WTC11 (cell line): ENCODE results near the gene PRKN. TPM values are rescaled to one million over a fixed set of nuclear protein-coding genes. Genes with fewer than 3 reads are reported as not detected.

Experiments
- ATAC-seq: fragments of 200-7000 bp; cut with Tn5 transposase; 2 replicates; pipeline ENCODE4 v1.10.0; 2021; ENCODE audit warnings: mild to moderate bottlenecking, moderate library complexity
- CTCF ChIA-PET: fragments of 300-600 bp; sonication (Branson Sonifier 250); formaldehyde crosslinking; loops from one replicate; lab custom pipeline; 2021; ENCODE audit warnings: antibody characterized with exemption; lab: Charles Lee
- POLR2A ChIA-PET: fragments of 350-600 bp; sonication (Branson Sonifier 250); formaldehyde crosslinking; loops from one replicate; lab custom pipeline; 2021; ENCODE audit warnings: antibody characterized with exemption; lab: Charles Lee
- DNase-seq: peaks from one replicate; pipeline ENCODE4 v3.0.0; 2021; ENCODE audit warnings: low spot score
- H3K27ac Mint-ChIP-seq: 2 replicates; pipeline ENCODE4 v1.8.0; 2021; ENCODE audit warnings: mixed read lengths
- H3K27me3 Mint-ChIP-seq: 2 replicates; pipeline ENCODE4 v1.8.0; 2021; ENCODE audit warnings: low read depth, mild to moderate bottlenecking, moderate library complexity, mixed read lengths
- H3K36me3 Mint-ChIP-seq: 2 replicates; pipeline ENCODE4 v1.8.0; 2021; ENCODE audit warnings: mixed read lengths
- H3K4me1 Mint-ChIP-seq: 2 replicates; pipeline ENCODE4 v1.8.0; 2022; ENCODE audit warnings: mixed read lengths
- H3K4me3 Mint-ChIP-seq: 2 replicates; pipeline ENCODE4 v1.8.0; 2021; ENCODE audit warnings: mild to moderate bottlenecking, moderate library complexity, mixed read lengths
- H3K9me3 Mint-ChIP-seq: 2 replicates; pipeline ENCODE4 v1.8.0; 2021; ENCODE audit warnings: mixed read lengths
- CBFB ChIP-seq: sonication (generic); formaldehyde crosslinking; IDR thresholded peaks from 2 replicates; pipeline ENCODE4 v1.8.1; 2022; ENCODE audit warnings: mild to moderate bottlenecking, low read depth, missing genetic modification reagents
- ETV6 ChIP-seq: sonication (generic); formaldehyde crosslinking; IDR thresholded peaks from 2 replicates; pipeline ENCODE4 v1.8.1; 2022; ENCODE audit warnings: mild to moderate bottlenecking, missing genetic modification reagents
- GRHL2 ChIP-seq: fragments of 250-450 bp; sonication (Bioruptor Pico); IDR thresholded peaks from 2 replicates; pipeline ENCODE4 v1.8.0; 2022; ENCODE audit warnings: mild to moderate bottlenecking, moderate library complexity; ENCODE audit not compliant: insufficient replicate concordance, severe bottlenecking
- HMGA2 ChIP-seq: fragments of 250-450 bp; sonication (Bioruptor Pico); IDR thresholded peaks from 2 replicates; pipeline ENCODE4 v1.4.0; 2021; ENCODE audit warnings: mild to moderate bottlenecking, moderate library complexity
- JAZF1 ChIP-seq: fragments of 250-450 bp; sonication (Bioruptor Pico); IDR thresholded peaks from 2 replicates; pipeline ENCODE4 v1.9.0; 2021; ENCODE audit warnings: moderate library complexity, mild to moderate bottlenecking, inconsistent platforms
- NR3C1 ChIP-seq: sonication (generic); formaldehyde crosslinking; conservative IDR thresholded peaks from 2 replicates; pipeline ENCODE4 v1.8.1; 2023; ENCODE audit warnings: low read depth, mild to moderate bottlenecking, missing genetic modification reagents
- PRRX2 ChIP-seq: fragments of 250-450 bp; sonication (Bioruptor Pico); IDR thresholded peaks from 2 replicates; pipeline ENCODE4 v1.8.0; 2021; ENCODE audit warnings: mild to moderate bottlenecking
- SMAD4 ChIP-seq: sonication (generic); formaldehyde crosslinking; IDR thresholded peaks from 2 replicates; pipeline ENCODE4 v1.8.0; 2022; ENCODE audit warnings: mild to moderate bottlenecking, missing genetic modification reagents
- USF1 ChIP-seq: sonication (generic); formaldehyde crosslinking; IDR thresholded peaks from 2 replicates; pipeline ENCODE4 v1.8.0; 2022; ENCODE audit warnings: mild to moderate bottlenecking, missing genetic modification reagents
- USF2 ChIP-seq: sonication (generic); formaldehyde crosslinking; IDR thresholded peaks from 2 replicates; pipeline ENCODE4 v1.8.1; 2023; ENCODE audit warnings: mild to moderate bottlenecking, missing genetic modification reagents, moderate library complexity
- ZBTB21 ChIP-seq: sonication (generic); formaldehyde crosslinking; IDR thresholded peaks from 2 replicates; pipeline ENCODE4 v1.8.1; 2023; ENCODE audit warnings: mild to moderate bottlenecking, missing genetic modification reagents, borderline replicate concordance
- ZNF138 ChIP-seq: sonication (generic); formaldehyde crosslinking; conservative IDR thresholded peaks from 2 replicates; pipeline ENCODE4 v1.8.1; 2022; ENCODE audit warnings: mild to moderate bottlenecking, moderate library complexity, missing genetic modification reagents
- ZNF396 ChIP-seq: fragments of 250-450 bp; sonication (Bioruptor Pico); IDR thresholded peaks from 2 replicates; pipeline ENCODE4 v1.8.0; 2021; ENCODE audit warnings: mild to moderate bottlenecking, moderate library complexity, borderline replicate concordance
- ZNF416 ChIP-seq: fragments of 250-450 bp; sonication (Bioruptor Pico); IDR thresholded peaks from 2 replicates; pipeline ENCODE4 v1.9.0; 2021; ENCODE audit warnings: mild to moderate bottlenecking, inconsistent platforms
- ZNF425 ChIP-seq: fragments of 250-450 bp; sonication (Bioruptor Pico); conservative IDR thresholded peaks from 2 replicates; pipeline ENCODE4 v1.9.0; 2021; ENCODE audit warnings: mild to moderate bottlenecking
- total RNA-seq: library from RNA; stranded (reverse); gene quantifications from 3 replicates; pipeline ENCODE4 v1.2.3, GENCODE V29; 2021
- TF ChIP-seq, protein P1 (sequence below): sonication (generic); formaldehyde crosslinking; IDR thresholded peaks from 2 replicates; pipeline ENCODE4 v1.8.0; 2022; ENCODE audit warnings: missing genetic modification reagents
- TF ChIP-seq, protein P2 (sequence below): fragments of 250-450 bp; sonication (Bioruptor Pico); IDR thresholded peaks from 2 replicates; pipeline ENCODE4 v1.8.0; 2021; ENCODE audit warnings: mild to moderate bottlenecking
- TF ChIP-seq, protein P3 (sequence below): sonication (generic); formaldehyde crosslinking; IDR thresholded peaks from 2 replicates; pipeline ENCODE4 v1.8.0; 2023; ENCODE audit warnings: missing genetic modification reagents, mild to moderate bottlenecking, borderline replicate concordance
- TF ChIP-seq, protein P4 (sequence below): sonication (generic); formaldehyde crosslinking; IDR thresholded peaks from 2 replicates; pipeline ENCODE4 v1.8.1; 2022; ENCODE audit warnings: low read depth, missing genetic modification reagents, borderline replicate concordance
- TF ChIP-seq, protein P5 (sequence below): sonication (generic); formaldehyde crosslinking; IDR thresholded peaks from 2 replicates; pipeline ENCODE4 v1.8.0; 2023; ENCODE audit warnings: missing genetic modification reagents

PRKN gene
- total RNA-seq, 1 experiment from 2014 or later = 0.59 TPM

- TF ChIP-seq, protein P1, sequence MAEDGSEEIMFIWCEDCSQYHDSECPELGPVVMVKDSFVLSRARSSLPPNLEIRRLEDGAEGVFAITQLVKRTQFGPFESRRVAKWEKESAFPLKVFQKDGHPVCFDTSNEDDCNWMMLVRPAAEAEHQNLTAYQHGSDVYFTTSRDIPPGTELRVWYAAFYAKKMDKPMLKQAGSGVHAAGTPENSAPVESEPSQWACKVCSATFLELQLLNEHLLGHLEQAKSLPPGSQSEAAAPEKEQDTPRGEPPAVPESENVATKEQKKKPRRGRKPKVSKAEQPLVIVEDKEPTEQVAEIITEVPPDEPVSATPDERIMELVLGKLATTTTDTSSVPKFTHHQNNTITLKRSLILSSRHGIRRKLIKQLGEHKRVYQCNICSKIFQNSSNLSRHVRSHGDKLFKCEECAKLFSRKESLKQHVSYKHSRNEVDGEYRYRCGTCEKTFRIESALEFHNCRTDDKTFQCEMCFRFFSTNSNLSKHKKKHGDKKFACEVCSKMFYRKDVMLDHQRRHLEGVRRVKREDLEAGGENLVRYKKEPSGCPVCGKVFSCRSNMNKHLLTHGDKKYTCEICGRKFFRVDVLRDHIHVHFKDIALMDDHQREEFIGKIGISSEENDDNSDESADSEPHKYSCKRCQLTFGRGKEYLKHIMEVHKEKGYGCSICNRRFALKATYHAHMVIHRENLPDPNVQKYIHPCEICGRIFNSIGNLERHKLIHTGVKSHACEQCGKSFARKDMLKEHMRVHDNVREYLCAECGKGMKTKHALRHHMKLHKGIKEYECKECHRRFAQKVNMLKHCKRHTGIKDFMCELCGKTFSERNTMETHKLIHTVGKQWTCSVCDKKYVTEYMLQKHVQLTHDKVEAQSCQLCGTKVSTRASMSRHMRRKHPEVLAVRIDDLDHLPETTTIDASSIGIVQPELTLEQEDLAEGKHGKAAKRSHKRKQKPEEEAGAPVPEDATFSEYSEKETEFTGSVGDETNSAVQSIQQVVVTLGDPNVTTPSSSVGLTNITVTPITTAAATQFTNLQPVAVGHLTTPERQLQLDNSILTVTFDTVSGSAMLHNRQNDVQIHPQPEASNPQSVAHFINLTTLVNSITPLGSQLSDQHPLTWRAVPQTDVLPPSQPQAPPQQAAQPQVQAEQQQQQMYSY (CRISPR knock-in tag) = no peak
- TF ChIP-seq, protein P2, sequence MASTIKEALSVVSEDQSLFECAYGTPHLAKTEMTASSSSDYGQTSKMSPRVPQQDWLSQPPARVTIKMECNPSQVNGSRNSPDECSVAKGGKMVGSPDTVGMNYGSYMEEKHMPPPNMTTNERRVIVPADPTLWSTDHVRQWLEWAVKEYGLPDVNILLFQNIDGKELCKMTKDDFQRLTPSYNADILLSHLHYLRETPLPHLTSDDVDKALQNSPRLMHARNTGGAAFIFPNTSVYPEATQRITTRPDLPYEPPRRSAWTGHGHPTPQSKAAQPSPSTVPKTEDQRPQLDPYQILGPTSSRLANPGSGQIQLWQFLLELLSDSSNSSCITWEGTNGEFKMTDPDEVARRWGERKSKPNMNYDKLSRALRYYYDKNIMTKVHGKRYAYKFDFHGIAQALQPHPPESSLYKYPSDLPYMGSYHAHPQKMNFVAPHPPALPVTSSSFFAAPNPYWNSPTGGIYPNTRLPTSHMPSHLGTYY (CRISPR knock-in tag) = no peak
- TF ChIP-seq, protein P3, sequence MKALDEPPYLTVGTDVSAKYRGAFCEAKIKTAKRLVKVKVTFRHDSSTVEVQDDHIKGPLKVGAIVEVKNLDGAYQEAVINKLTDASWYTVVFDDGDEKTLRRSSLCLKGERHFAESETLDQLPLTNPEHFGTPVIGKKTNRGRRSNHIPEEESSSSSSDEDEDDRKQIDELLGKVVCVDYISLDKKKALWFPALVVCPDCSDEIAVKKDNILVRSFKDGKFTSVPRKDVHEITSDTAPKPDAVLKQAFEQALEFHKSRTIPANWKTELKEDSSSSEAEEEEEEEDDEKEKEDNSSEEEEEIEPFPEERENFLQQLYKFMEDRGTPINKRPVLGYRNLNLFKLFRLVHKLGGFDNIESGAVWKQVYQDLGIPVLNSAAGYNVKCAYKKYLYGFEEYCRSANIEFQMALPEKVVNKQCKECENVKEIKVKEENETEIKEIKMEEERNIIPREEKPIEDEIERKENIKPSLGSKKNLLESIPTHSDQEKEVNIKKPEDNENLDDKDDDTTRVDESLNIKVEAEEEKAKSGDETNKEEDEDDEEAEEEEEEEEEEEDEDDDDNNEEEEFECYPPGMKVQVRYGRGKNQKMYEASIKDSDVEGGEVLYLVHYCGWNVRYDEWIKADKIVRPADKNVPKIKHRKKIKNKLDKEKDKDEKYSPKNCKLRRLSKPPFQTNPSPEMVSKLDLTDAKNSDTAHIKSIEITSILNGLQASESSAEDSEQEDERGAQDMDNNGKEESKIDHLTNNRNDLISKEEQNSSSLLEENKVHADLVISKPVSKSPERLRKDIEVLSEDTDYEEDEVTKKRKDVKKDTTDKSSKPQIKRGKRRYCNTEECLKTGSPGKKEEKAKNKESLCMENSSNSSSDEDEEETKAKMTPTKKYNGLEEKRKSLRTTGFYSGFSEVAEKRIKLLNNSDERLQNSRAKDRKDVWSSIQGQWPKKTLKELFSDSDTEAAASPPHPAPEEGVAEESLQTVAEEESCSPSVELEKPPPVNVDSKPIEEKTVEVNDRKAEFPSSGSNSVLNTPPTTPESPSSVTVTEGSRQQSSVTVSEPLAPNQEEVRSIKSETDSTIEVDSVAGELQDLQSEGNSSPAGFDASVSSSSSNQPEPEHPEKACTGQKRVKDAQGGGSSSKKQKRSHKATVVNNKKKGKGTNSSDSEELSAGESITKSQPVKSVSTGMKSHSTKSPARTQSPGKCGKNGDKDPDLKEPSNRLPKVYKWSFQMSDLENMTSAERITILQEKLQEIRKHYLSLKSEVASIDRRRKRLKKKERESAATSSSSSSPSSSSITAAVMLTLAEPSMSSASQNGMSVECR (CRISPR knock-in tag) = no peak
- TF ChIP-seq, all 79 proteins: peak for 0
Measured at GRCh38 chr6:161837854-161838253, 889.7 kb downstream of the PRKN start (continued).

DNA sequence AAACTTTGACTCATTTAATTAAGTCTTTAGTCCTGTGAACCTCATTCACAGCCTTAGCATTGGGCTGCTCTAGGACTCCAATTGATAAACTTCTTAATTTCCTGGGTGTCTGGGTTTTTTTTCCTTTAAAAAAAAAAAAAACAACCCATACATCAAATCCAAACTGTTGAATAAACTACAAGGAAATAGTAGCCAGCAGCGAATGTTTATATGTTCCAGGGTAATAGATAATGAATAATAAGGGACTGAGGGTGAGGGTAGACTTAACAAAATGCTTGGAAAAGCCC is 890.2 kb downstream of the PRKN start:
- H3K27me3 Mint-ChIP-seq = no peaks in the 10 kb centered on the region
- no peaks in the 10 kb centered on the region for H3K9me3 Mint-ChIP-seq
- ChIA-PET POLR2A (interaction anchor here (0.7 kb wide), 1 partner anchor 60 kb away, joined by 3 read pairs; no protein-coding TSS in a partner anchor), CTCF (interaction anchor here (0.7 to 2.1 kb wide), 2 partner anchors 89 to 361 kb away, joined by 3 to 9 read pairs; no protein-coding TSS in a partner anchor)
- H3K4me1 Mint-ChIP-seq = peaks cover 44% of the 10 kb centered on the region
- H3K4me3 Mint-ChIP-seq = no peak overlapping the region
- H3K36me3 Mint-ChIP-seq = no peaks in the 10 kb centered on the region
- TF ChIP-seq, protein P4, sequence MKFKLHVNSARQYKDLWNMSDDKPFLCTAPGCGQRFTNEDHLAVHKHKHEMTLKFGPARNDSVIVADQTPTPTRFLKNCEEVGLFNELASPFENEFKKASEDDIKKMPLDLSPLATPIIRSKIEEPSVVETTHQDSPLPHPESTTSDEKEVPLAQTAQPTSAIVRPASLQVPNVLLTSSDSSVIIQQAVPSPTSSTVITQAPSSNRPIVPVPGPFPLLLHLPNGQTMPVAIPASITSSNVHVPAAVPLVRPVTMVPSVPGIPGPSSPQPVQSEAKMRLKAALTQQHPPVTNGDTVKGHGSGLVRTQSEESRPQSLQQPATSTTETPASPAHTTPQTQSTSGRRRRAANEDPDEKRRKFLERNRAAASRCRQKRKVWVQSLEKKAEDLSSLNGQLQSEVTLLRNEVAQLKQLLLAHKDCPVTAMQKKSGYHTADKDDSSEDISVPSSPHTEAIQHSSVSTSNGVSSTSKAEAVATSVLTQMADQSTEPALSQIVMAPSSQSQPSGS (CRISPR knock-in tag) = no peak
- TF ChIP-seq, protein P5, sequence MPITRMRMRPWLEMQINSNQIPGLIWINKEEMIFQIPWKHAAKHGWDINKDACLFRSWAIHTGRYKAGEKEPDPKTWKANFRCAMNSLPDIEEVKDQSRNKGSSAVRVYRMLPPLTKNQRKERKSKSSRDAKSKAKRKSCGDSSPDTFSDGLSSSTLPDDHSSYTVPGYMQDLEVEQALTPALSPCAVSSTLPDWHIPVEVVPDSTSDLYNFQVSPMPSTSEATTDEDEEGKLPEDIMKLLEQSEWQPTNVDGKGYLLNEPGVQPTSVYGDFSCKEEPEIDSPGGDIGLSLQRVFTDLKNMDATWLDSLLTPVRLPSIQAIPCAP (CRISPR knock-in tag) = no peak
- TF ChIP-seq CBFB (CRISPR knock-in tag) (no peak), ZNF396 (CRISPR knock-in tag) (no peak), ZNF416 (CRISPR knock-in tag) (no peak), ETV6 (CRISPR knock-in tag) (no peak), USF2 (CRISPR knock-in tag) (no peak), HMGA2 (CRISPR knock-in tag) (no peak), ZNF138 (CRISPR knock-in tag) (no peak), JAZF1 (no peak), GRHL2 (CRISPR knock-in tag) (no peak), USF1 (CRISPR knock-in tag) (no peak), ZNF425 (CRISPR knock-in tag) (no peak), ZBTB21 (CRISPR knock-in tag) (no peak), PRRX2 (CRISPR knock-in tag) (no peak), NR3C1 (CRISPR knock-in tag) (no peak), SMAD4 (CRISPR knock-in tag) (no peak)
- DNase-seq = no peak
- no peak overlapping the region; the same call in 1 of the 2 replicates for H3K27ac Mint-ChIP-seq
- ATAC-seq = no peak
